Fibroblast of villous mesenchyme (primary cell): ENCODE results near the gene TFF2. TPM values are rescaled to one million over a fixed set of nuclear protein-coding genes. Genes with fewer than 3 reads are reported as not detected.

Source experiments
- DNase-seq: peaks from one replicate; pipeline ENCODE4 v3.0.0-alpha.2; 2010; ENCODE audit warnings: low read depth
- H3K4me3 ChIP-seq: 2 replicates; pipeline ENCODE4 v1.5.1; 2011; ENCODE audit warnings: low read depth, mild to moderate bottlenecking, low read length
- total RNA-seq: library from RNA; depleted of rRNA; stranded (reverse); fragments of >200 nt; gene quantifications from 2 replicates; pipeline ENCODE4 v1.2.3, GENCODE V29; 2012
- TF ChIP-seq, protein P1 (sequence below): IDR thresholded peaks from 2 replicates; pipeline ENCODE4 v1.5.1; 2012; ENCODE audit warnings: low read depth, mild to moderate bottlenecking, low read length; ENCODE audit not compliant: insufficient read depth

Gene TFF2
- total RNA-seq, 1 donor = not detected

DNA sequence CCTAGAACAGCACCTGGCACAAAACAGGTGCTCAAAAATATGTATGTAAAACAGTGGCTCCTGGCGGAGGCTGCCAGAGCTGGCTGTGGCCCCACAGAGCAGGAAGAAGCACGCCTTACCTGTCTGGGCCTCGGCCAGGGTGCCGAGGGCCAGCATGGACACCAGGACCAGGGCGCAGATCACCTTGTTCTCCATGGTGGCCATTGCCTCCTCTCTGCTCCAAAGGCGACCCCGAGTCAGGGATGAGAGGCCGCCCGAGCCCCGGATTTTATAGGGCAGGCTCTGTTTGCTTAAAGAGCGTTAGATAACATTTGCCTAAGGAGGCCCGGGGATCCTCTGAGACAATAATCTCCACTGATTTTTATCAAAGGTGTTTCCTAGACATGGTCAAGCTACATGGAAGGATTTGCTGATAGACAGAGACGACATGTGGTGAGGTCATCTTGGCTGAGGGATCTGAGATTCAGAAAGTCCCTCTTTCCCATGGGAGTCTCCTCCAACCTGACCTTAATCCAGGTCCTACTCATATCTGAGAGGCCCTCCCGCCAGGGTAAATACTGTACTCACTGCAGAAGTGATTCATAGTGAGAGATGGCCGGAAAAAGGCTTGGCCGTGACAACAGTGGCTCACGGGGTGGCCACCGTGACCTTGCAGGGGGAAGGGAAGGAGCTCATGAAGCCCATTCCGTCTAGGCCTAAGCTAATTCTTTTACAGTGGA, 15.7 kb upstream of the TFF2 start, which contains the start of gene TFF1:
Gene TFF1 (minus strand): TSS at position 244 of the 719 bp plus-strand sequence. CDS start 40 bp downstream, at position 204.
- no peak for DNase-seq
- no peak within 1 kb of the TSS for H3K4me3 ChIP-seq
- TF ChIP-seq, protein P1, sequence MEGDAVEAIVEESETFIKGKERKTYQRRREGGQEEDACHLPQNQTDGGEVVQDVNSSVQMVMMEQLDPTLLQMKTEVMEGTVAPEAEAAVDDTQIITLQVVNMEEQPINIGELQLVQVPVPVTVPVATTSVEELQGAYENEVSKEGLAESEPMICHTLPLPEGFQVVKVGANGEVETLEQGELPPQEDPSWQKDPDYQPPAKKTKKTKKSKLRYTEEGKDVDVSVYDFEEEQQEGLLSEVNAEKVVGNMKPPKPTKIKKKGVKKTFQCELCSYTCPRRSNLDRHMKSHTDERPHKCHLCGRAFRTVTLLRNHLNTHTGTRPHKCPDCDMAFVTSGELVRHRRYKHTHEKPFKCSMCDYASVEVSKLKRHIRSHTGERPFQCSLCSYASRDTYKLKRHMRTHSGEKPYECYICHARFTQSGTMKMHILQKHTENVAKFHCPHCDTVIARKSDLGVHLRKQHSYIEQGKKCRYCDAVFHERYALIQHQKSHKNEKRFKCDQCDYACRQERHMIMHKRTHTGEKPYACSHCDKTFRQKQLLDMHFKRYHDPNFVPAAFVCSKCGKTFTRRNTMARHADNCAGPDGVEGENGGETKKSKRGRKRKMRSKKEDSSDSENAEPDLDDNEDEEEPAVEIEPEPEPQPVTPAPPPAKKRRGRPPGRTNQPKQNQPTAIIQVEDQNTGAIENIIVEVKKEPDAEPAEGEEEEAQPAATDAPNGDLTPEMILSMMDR = no peak

DNA sequence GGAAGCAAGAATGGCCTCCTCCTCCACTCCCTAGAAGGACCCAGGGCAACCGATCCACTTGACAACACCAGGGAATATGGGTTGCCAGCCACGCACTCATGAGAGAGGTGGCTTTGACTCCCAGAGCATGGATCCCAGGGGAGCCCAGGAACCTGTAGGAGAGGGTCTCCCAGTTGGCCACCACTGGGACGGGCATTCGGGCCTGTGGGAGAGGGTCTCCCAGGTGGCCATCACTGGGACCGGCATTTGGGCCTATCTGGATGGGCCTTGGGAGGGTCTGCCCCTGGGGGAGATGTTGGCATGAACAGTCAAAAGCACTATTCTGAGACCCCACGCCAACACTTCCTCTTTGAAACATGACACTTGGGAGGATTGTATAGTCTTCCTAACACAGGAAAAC, 15.0 kb upstream of the TFF2 start:
- no peak overlapping the region for H3K4me3 ChIP-seq
- no peak for DNase-seq

DNA sequence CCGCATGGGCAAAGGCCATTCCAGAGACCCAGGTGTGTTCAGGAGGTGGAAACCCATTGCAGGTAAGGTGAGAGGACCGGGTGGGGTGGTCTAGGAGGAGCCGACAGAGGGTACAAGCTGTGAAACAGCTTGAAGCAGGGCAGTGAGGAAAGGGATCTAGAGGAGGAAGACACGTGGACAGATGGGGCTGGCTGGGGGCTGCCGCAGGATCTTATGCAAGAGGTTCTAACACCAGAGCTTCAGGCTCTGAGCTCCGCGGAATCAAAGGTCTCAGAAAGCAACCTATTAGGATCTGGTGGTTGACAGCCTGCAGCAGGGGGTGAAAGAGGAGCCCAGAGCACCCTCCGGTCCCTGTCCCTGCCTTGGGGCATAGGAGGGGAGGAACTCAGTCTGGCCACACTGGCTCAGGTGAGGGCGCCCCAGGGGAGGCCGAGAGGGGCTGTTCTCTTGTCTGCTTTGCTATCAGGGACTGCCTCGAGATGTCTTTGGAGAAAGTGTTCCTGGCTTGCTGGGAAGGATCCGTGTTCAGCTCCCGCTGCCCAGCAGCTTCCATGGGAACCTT, 13.6 kb upstream of the TFF2 start:
- TF ChIP-seq, protein P1 = no peak
- DNase-seq = no peak
- no peak overlapping the region for H3K4me3 ChIP-seq

More for the DNA sequence above, 15.0 kb upstream of the TFF2 start:
- TF ChIP-seq, protein P1 = no peak

GRCh38 chr21:42363312-42363711, 12.5 kb upstream of the TFF2 start:
- TF ChIP-seq, protein P1 = no peak
- DNase-seq = no peak
- no peak overlapping the region for H3K4me3 ChIP-seq

GRCh38 chr21:42362700-42363099, 11.9 kb upstream of the TFF2 start:
- H3K4me3 ChIP-seq = no peak overlapping the region
- no peak for DNase-seq
- TF ChIP-seq, protein P1 = no peak

- H3K4me3 ChIP-seq = no peak overlapping the region
- no peak for DNase-seq
- TF ChIP-seq, protein P1 = no peak
Observed at GRCh38 chr21:42362198-42362597, 11.4 kb upstream of the TFF2 start.

DNA sequence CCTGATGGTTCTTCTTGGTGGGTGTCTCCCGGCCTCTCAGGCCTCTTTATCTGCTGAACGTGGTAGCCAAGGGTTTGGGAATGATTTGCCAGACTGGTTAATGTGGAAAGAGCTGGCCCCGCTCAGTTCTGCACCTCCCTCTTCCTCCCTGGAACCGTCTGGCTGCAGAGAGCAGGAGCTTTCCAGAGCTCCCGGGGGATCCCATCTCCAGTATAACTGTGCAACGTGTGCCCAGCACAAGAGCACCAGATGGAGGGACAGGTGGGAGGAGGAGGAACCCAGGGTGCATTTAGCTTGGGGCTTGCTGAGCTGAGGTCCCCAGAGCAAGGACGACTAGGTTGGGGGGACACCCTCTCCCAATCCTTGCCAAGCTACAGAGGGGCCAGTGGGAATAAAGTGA, 10.5 kb upstream of the TFF2 start:
- H3K4me3 ChIP-seq = no peak overlapping the region
- TF ChIP-seq, protein P1 = no peak
- no peak for DNase-seq
